Measurements from ENCODE around the gene SNPH.
A peak's percentile ranks its signal among the peaks of the same experiment; 100 is the strongest.

The SNPH gene

DNA sequence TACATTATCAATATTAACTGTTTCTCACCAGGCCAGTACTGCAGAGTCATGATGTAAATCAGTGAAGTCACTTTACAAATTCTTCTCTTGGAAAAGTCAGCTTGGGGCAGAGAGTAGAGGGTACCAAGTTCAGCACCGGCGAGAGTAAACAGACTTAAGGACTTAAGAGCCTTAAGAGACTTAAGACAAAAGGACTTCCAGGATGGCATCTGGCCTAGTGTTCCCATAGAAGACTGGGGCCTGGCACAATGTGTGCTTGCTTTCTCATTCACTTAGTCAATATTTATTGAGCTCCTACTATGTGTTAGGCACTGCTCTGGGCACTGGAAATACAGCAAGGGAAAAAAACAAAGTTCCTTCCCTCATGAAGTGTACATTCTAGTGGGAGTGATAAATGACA is 1.4 kb upstream of the SNPH start:
- Histone ChIP-seq H3K27me3 (no peaks in the 10 kb centered on the region), H3K4me3 (ENCODE audit: low read depth, low read length) (no peak overlapping the region), H3K4me1 (no peaks in the 10 kb centered on the region), H3K36me3 (no peaks in the 10 kb centered on the region), H3K9me3 (no peaks in the 10 kb centered on the region)
- DNase-seq, result no peak
- TF ChIP-seq, protein P1, sequence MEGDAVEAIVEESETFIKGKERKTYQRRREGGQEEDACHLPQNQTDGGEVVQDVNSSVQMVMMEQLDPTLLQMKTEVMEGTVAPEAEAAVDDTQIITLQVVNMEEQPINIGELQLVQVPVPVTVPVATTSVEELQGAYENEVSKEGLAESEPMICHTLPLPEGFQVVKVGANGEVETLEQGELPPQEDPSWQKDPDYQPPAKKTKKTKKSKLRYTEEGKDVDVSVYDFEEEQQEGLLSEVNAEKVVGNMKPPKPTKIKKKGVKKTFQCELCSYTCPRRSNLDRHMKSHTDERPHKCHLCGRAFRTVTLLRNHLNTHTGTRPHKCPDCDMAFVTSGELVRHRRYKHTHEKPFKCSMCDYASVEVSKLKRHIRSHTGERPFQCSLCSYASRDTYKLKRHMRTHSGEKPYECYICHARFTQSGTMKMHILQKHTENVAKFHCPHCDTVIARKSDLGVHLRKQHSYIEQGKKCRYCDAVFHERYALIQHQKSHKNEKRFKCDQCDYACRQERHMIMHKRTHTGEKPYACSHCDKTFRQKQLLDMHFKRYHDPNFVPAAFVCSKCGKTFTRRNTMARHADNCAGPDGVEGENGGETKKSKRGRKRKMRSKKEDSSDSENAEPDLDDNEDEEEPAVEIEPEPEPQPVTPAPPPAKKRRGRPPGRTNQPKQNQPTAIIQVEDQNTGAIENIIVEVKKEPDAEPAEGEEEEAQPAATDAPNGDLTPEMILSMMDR (IDR thresholded peaks at IDR 0.05; ENCODE audit: low read depth, low read length), result no peak

DNA sequence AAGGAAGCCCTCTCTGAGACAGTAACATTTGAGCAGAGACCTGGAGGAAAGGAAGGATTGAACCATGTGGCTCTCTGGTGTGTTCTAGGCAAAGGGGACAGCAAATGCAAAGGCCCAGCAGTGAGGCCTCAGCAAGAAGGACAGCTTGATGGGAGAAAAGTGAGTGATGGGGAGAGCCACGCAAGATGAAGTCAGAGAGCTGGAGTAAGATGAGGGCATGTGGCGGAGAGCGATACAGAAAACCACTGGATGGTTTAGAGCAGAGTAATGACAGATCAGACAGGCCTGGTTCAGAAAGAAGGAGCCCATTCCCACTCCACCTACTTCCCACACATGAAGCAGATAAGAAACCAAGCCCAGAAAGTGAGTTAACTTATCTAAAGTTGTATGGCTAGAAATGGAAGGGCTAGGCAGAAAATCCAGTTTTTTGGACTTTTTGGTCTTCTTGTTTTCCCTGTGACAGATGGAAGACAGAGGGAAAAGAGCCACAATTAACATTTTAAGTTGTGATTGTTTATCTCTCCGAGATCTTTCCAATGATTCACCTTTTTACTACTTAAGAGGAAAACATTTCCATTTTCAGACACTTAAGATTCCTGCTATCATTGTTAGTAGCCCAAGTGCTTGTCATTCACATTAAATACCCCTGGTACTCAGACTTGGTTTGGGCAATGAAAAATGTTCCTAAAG is 723 bp upstream of the SNPH start:
- Histone ChIP-seq H3K4me3 (ENCODE audit: low read depth, low read length) (no peak overlapping the region), H3K9me3 (no peaks in the 10 kb centered on the region), H3K36me3 (no peaks in the 10 kb centered on the region), H3K27me3 (no peaks in the 10 kb centered on the region), H3K4me1 (no peaks in the 10 kb centered on the region)
- DNase-seq, result no peak
- TF ChIP-seq, protein P1 (IDR thresholded peaks at IDR 0.05; ENCODE audit: low read depth, low read length), result no peak

DNA sequence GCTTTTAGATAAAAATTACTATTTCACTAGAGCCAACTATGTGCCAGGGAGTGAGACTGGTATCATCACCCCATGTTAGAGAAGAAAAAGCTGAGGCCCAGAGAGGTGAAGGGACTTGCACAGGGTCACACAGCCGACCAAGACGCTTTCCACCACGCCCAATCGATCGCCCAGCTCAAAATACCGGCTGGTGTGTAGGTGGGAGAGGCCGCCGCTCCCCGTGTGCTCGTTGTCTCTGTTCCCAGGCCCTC is 253 bp upstream of the SNPH start:
- Histone ChIP-seq H3K36me3 (no peaks in the 10 kb centered on the region), H3K4me3 (ENCODE audit: low read depth, low read length) (peak overlapping the region; percentile 28), H3K9me3 (no peaks in the 10 kb centered on the region), H3K4me1 (no peaks in the 10 kb centered on the region), H3K27me3 (no peaks in the 10 kb centered on the region)
- DNase-seq, result no peak
- TF ChIP-seq, protein P1 (IDR thresholded peaks at IDR 0.05; ENCODE audit: low read depth, low read length), result no peak

GRCh38 chr20:1267161-1267560 is 1.1 kb downstream of the SNPH start:
- Histone ChIP-seq H3K4me1 (no peaks in the 10 kb centered on the region), H3K9me3 (no peaks in the 10 kb centered on the region), H3K27me3 (no peaks in the 10 kb centered on the region), H3K36me3 (no peaks in the 10 kb centered on the region), H3K4me3 (ENCODE audit: low read depth, low read length) (no peak overlapping the region)
- TF ChIP-seq, protein P1 (IDR thresholded peaks at IDR 0.05; ENCODE audit: low read depth, low read length), result no peak
- DNase-seq, result no peak

DNA sequence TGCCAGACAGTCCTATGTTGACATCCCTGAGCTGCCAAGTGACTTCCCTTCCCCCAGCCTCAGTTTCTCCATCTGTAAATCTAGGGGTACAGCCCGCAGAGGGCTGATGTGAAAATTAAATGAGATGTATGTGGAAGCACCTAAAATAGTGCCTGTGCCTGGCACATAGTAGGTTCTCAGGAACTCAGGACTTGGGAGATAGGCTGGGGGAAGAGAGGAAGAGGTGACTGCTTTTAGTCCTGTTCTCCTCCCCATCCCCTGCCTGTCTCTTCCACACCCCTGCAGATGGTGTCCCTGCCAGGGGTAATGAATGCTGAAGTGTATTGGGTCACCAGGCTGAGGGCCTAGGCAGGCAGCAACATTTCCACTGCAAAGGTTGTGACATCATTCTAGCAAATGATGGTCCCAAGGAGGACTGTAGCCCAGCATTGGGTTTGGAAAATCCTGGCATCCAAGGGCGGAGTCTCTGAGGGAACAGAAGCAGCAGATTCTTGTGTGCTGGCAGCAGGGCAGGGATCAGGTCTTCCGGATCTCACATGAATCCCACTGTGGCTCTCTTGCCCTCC is 1.8 kb downstream of the SNPH start:
- Histone ChIP-seq H3K9me3 (no peaks in the 10 kb centered on the region), H3K27me3 (no peaks in the 10 kb centered on the region), H3K4me3 (ENCODE audit: low read depth, low read length) (no peak overlapping the region), H3K4me1 (no peaks in the 10 kb centered on the region), H3K36me3 (no peaks in the 10 kb centered on the region)
- TF ChIP-seq, protein P1 (IDR thresholded peaks at IDR 0.05; ENCODE audit: low read depth, low read length), result no peak
- no peak for DNase-seq

- H3K36me3 ChIP-seq, result no peaks in the 10 kb centered on the region
- H3K4me3 ChIP-seq (ENCODE audit: low read depth, low read length), result no peak overlapping the region
- TF ChIP-seq, protein P1 (IDR thresholded peaks at IDR 0.05; ENCODE audit: low read depth, low read length), result no peak
- DNase-seq, result no peak
- no peaks in the 10 kb centered on the region for H3K4me1 ChIP-seq
- no peaks in the 10 kb centered on the region for H3K27me3 ChIP-seq
- H3K9me3 ChIP-seq, result no peaks in the 10 kb centered on the region
Measured at GRCh38 chr20:1269235-1269634, 3.1 kb downstream of the SNPH start.
